Liver (tissue), 3 donors: Measurements from ENCODE around the gene CAPG.

Source experiments
- CTCF ChIP-seq: fragments of 150-350 bp; IDR thresholded peaks from 2 replicates; pipeline ENCODE4 v1.5.1; 2017; ENCODE audit warnings: improper control_type of control experiment, low read depth, low read length; ENCODE audit not compliant: missing input control
- REST ChIP-seq: IDR thresholded peaks from 2 replicates; pipeline ENCODE4 v1.6.1; 2016; ENCODE audit warnings: antibody characterized with exemption, mild to moderate bottlenecking
- SP1 ChIP-seq: IDR thresholded peaks from 2 replicates; pipeline ENCODE4 v1.6.1; 2018; ENCODE audit warnings: antibody characterized with exemption, mild to moderate bottlenecking
- TF ChIP-seq, protein P1 (sequence below): IDR thresholded peaks from 2 replicates; pipeline ENCODE4 v1.6.1; 2016; ENCODE audit warnings: antibody characterized with exemption
- donor health status: healthy.
- donor health status: healthy.

DNA sequence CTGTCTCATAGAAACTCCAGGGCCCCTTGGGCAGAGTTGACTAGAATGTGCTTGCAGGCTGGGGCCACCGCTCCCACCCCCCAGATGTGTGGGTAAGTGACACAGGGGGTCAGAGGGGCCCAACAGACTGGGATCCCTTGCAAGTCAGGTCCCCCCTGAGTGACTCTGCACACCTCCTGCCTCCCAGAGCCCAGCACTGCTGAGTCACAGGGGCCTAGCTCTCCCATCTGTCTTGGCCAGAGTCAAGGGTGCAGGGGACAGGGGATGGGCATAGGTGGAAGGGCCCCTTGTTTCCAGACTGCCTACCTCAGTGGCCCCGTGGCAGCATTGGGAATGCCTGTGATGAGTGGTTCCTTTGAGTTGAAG lies 19.7 kb upstream of the CAPG start:
- TF ChIP-seq REST = no peak
- TF ChIP-seq SP1 = no peak
- TF ChIP-seq, protein P1, sequence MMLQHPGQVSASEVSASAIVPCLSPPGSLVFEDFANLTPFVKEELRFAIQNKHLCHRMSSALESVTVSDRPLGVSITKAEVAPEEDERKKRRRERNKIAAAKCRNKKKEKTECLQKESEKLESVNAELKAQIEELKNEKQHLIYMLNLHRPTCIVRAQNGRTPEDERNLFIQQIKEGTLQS = no peak
- no peak for TF ChIP-seq CTCF
